Measurements from ENCODE around the gene ICA1. TPM values are rescaled to one million over a fixed set of nuclear protein-coding genes. Genes with fewer than 3 reads are reported as not detected.

Gene ICA1
- total RNA-seq, 2 experiments from 2014 or later = 0.34 to 1.3 TPM

GRCh38 chr7:8094164-8095140, 167.5 kb downstream of the ICA1 start:
- ChIA-PET CTCF (interaction anchor here (0.6 kb wide), 1 partner anchor 15 kb away, joined by 3 read pairs; no protein-coding TSS in a partner anchor), POLR2A (no interaction called here)
- H3K27me3 Mint-ChIP-seq = no peaks in the 10 kb centered on the region
- ATAC-seq = no peak
- no peak for TF ChIP-seq CTCF (IDR thresholded peaks at IDR 0.05)
- H3K9me3 Mint-ChIP-seq = peaks cover 2% of the 10 kb centered on the region
- no peak overlapping the region for H3K4me3 Mint-ChIP-seq
- DNase-seq = no peak
- H3K27ac Mint-ChIP-seq = no peak overlapping the region
- intact Hi-C loops (cut with micrococcal nuclease) = no loop called here
- peaks cover 5% of the 10 kb centered on the region for H3K36me3 Mint-ChIP-seq (ENCODE audit: low read depth)
- H3K4me1 Mint-ChIP-seq (ENCODE audit: low read depth) = no peaks in the 10 kb centered on the region

- DNase-seq (no peak), ATAC-seq (no peak)
- TF ChIP-seq CTCF (IDR thresholded peaks at IDR 0.05) = no peak
- Mint-ChIP-seq H3K27me3 (no peaks in the 10 kb centered on the region), H3K4me1 (ENCODE audit: low read depth) (no peaks in the 10 kb centered on the region), H3K4me3 (no peak overlapping the region), H3K9me3 (no peaks in the 10 kb centered on the region), H3K27ac (no peak overlapping the region), H3K36me3 (ENCODE audit: low read depth) (peaks cover 4% of the 10 kb centered on the region)
- intact Hi-C loops (cut with micrococcal nuclease) = no loop called here
- POLR2A ChIA-PET = no interaction called here
- CTCF ChIA-PET = interaction anchor here (1.1 kb wide), 1 partner anchor 18 kb away, joined by 3 read pairs; no protein-coding TSS in a partner anchor
Observed at GRCh38 chr7:8092140-8092539, 169.8 kb downstream of the ICA1 start.

- H3K9me3 Mint-ChIP-seq = no peaks in the 10 kb centered on the region
- DNase-seq = no peak
- peaks cover 5% of the 10 kb centered on the region for H3K36me3 Mint-ChIP-seq (ENCODE audit: low read depth)
- H3K27me3 Mint-ChIP-seq = no peaks in the 10 kb centered on the region
- intact Hi-C loops (cut with micrococcal nuclease) = no loop called here
- no peak overlapping the region for H3K4me3 Mint-ChIP-seq
- ChIA-PET CTCF (interaction anchor here (0.9 kb wide), 1 partner anchor 101 kb away, joined by 4 read pairs; no protein-coding TSS in a partner anchor), POLR2A (interaction anchor here (1.5 kb wide), 1 partner anchor 71 kb away, joined by 3 read pairs; no protein-coding TSS in a partner anchor)
- H3K27ac Mint-ChIP-seq = no peak overlapping the region
- no peaks in the 10 kb centered on the region for H3K4me1 Mint-ChIP-seq (ENCODE audit: low read depth)
- no peak for TF ChIP-seq CTCF (IDR thresholded peaks at IDR 0.05)
- ATAC-seq = no peak
Observed at GRCh38 chr7:8089036-8089780, 172.8 kb downstream of the ICA1 start.

GRCh38 chr7:8086239-8086638, 175.7 kb downstream of the ICA1 start:
- DNase-seq (no peak), ATAC-seq (no peak)
- no peak for TF ChIP-seq CTCF (IDR thresholded peaks at IDR 0.05)
- H3K27ac Mint-ChIP-seq = no peak overlapping the region
- no peaks in the 10 kb centered on the region for H3K4me1 Mint-ChIP-seq (ENCODE audit: low read depth)
- intact Hi-C loops (cut with micrococcal nuclease) = no loop called here
- no peak overlapping the region for H3K4me3 Mint-ChIP-seq
- no peaks in the 10 kb centered on the region for H3K27me3 Mint-ChIP-seq
- CTCF ChIA-PET = interaction anchor here (1.7 kb wide), 1 partner anchor 18 kb away, joined by 3 read pairs; no protein-coding TSS in a partner anchor
- POLR2A ChIA-PET = no interaction called here
- H3K36me3 Mint-ChIP-seq (ENCODE audit: low read depth) = peaks cover 5% of the 10 kb centered on the region
- no peaks in the 10 kb centered on the region for H3K9me3 Mint-ChIP-seq

All from activated CD8-positive, alpha-beta T cell treated with anti-CD3 and anti-CD28 coated beads for 36 hours (primary cell).